Measurements from ENCODE around the gene F8A1. TPM values are rescaled to one million over a fixed set of nuclear protein-coding genes. Genes with fewer than 3 reads are reported as not detected.

Gene F8A1
- polyA plus RNA-seq, 1 of the 3 experiments (the other 2 are of a cell fraction): 4.5 TPM

- no peaks in the 10 kb centered on the region for H3K9me3 ChIP-seq
- H3K4me3 ChIP-seq (ENCODE audit: low read depth in 2 of 2, low read length in 1 of 2): no peak overlapping the region
- H4K20me1 ChIP-seq (ENCODE audit: insufficient read depth): no peaks in the 10 kb centered on the region
- CTCF ChIA-PET: no interaction called here
- no peak overlapping the region for H3K9ac ChIP-seq
- POLR2A ChIA-PET: no interaction called here
- no peak overlapping the region for H2AFZ ChIP-seq (ENCODE audit: low read depth)
- no peak for DNase-seq
- no peak overlapping the region for H3K4me2 ChIP-seq
- no peaks in the 10 kb centered on the region for H3K36me3 ChIP-seq (replicated peaks in 1 of 2; ENCODE audit: control insufficient read depth in 1 of 2, insufficient read depth in 2 of 2, low read length in 1 of 2)
- no peak overlapping the region for H3K27ac ChIP-seq (ENCODE audit: low read depth in 2 of 2, low read length in 1 of 2)
- no peaks in the 10 kb centered on the region for H3K27me3 ChIP-seq (ENCODE audit: insufficient read depth)
- H3K79me2 ChIP-seq (ENCODE audit: insufficient read depth): no peaks in the 10 kb centered on the region
- TF ChIP-seq FOXJ3 (CRISPR knock-in tag; IDR thresholded peaks at IDR 0.05): no peak
- no peak for TF ChIP-seq CTCF (IDR thresholded peaks at IDR 0.05)
- TF ChIP-seq ELF1 (IDR thresholded peaks at IDR 0.05): no peak
- TF ChIP-seq CHD2 (IDR thresholded peaks at IDR 0.05; ENCODE audit: low read length, partially characterized antibody): no peak
- no peak for TF ChIP-seq RAD21 (IDR thresholded peaks at IDR 0.05; ENCODE audit: low read length)
- TF ChIP-seq MAX (IDR thresholded peaks at IDR 0.05; ENCODE audit: low read depth): no peak
- no peak for TF ChIP-seq IRF3 (IDR thresholded peaks at IDR 0.05; ENCODE audit: low read depth, low read length)
- no peak for TF ChIP-seq YY1 (IDR thresholded peaks at IDR 0.05; ENCODE audit: low read depth)
- no peak for TF ChIP-seq FOXM1 (IDR thresholded peaks at IDR 0.05; ENCODE audit: low read depth)
- TF ChIP-seq TEAD4 (IDR thresholded peaks at IDR 0.05; ENCODE audit: borderline replicate concordance, insufficient read depth): no peak
- no peak for TF ChIP-seq NFIC (IDR thresholded peaks at IDR 0.05; ENCODE audit: borderline replicate concordance)
- TF ChIP-seq POLR2AphosphoS5 (IDR thresholded peaks at IDR 0.05; ENCODE audit: low read depth, low read length): no peak
- no peak for TF ChIP-seq JUND (IDR thresholded peaks at IDR 0.05)
- TF ChIP-seq NRF1 (IDR thresholded peaks at IDR 0.05; ENCODE audit: low read depth, low read length): no peak
- H3K4me1 ChIP-seq (ENCODE audit: control insufficient read depth in 1 of 2, insufficient read depth in 2 of 2, low read depth in 1 of 2, low read length in 1 of 2): no peaks in the 10 kb centered on the region; a peak in 1 of 4 replicates
- H3K9me2 ChIP-seq: no peaks in the 10 kb centered on the region
- H3F3A ChIP-seq (replicated peaks; ENCODE audit: insufficient read depth): no peaks in the 10 kb centered on the region
- WGBS (ENCODE audit: low lambda C conversion rate): 0% methylated on average over 2 of the region's 2 CpGs
These were observed 27.9 kb downstream of the F8A1 start for GRCh38 chrX:154914052-154914451.

GRCh38 chrX:154918060-154918483 is 31.9 kb downstream of the F8A1 start:
- peak overlapping the region; percentile 6 to 22; a peak in 2 of 4 replicates for H3K4me3 ChIP-seq (ENCODE audit: low read depth in 2 of 2, low read length in 1 of 2)
- peak; percentile 65 for DNase-seq
- H2AFZ ChIP-seq (ENCODE audit: low read depth): peak overlapping the region; percentile 61; the same call in 1 of the 2 replicates
- no peaks in the 10 kb centered on the region for H4K20me1 ChIP-seq (ENCODE audit: insufficient read depth)
- TF ChIP-seq SMC3 (IDR thresholded peaks at IDR 0.05; ENCODE audit: low read depth, low read length) (peak; percentile 66), ZBTB33 (IDR thresholded peaks at IDR 0.05; ENCODE audit: borderline replicate concordance, low read depth) (no peak), GABPA (IDR thresholded peaks at IDR 0.05; ENCODE audit: low read depth) (no peak), RAD21 (IDR thresholded peaks at IDR 0.05; ENCODE audit: low read length) (peak; percentile 90), MXI1 (IDR thresholded peaks at IDR 0.05; ENCODE audit: low read depth, low read length) (no peak), CTCF (IDR thresholded peaks at IDR 0.05) (peak; percentile 83), RCOR1 (IDR thresholded peaks at IDR 0.05; ENCODE audit: low read length) (no peak), PBX3 (IDR thresholded peaks at IDR 0.05) (no peak), CHD2 (IDR thresholded peaks at IDR 0.05; ENCODE audit: low read length, partially characterized antibody) (no peak)
- H3K27me3 ChIP-seq (ENCODE audit: insufficient read depth): no peaks in the 10 kb centered on the region
- ChIA-PET CTCF (interaction anchor here (0.6 to 2.8 kb wide), 35 partner anchors 8 to 660 kb away, joined by 3 to 28 read pairs (median 4); partner anchors contain the start of genes FUNDC2 and VBP1), POLR2A (no interaction called here)
- peak overlapping the region; percentile 2 to 9; a peak in 2 of 4 replicates for H3K27ac ChIP-seq (ENCODE audit: low read depth in 2 of 2, low read length in 1 of 2)
- H3K36me3 ChIP-seq (replicated peaks in 1 of 2; ENCODE audit: control insufficient read depth in 1 of 2, insufficient read depth in 2 of 2, low read length in 1 of 2): no peaks in the 10 kb centered on the region
- WGBS (ENCODE audit: low lambda C conversion rate): 8% methylated on average over 5 of the region's 5 CpGs
- no peaks in the 10 kb centered on the region for H3K9me2 ChIP-seq
- no peaks in the 10 kb centered on the region for H3F3A ChIP-seq (replicated peaks; ENCODE audit: insufficient read depth)
- H3K4me1 ChIP-seq (ENCODE audit: control insufficient read depth in 1 of 2, insufficient read depth in 2 of 2, low read depth in 1 of 2, low read length in 1 of 2): no peaks in the 10 kb centered on the region; a peak in 1 of 4 replicates
- H3K9me3 ChIP-seq: no peaks in the 10 kb centered on the region
- H3K9ac ChIP-seq: no peak overlapping the region
- no peaks in the 10 kb centered on the region for H3K79me2 ChIP-seq (ENCODE audit: insufficient read depth)
- peak overlapping the region; percentile 64 for H3K4me2 ChIP-seq

All from SK-N-SH (cell line).